ENCODE measurements around the gene NACC2.
"Not testable (repeated sequence)": the region's sequence is repeated elsewhere in the genome, so short reads cannot be mapped to it uniquely, and the experiment has no call there.

The NACC2 gene

DNA sequence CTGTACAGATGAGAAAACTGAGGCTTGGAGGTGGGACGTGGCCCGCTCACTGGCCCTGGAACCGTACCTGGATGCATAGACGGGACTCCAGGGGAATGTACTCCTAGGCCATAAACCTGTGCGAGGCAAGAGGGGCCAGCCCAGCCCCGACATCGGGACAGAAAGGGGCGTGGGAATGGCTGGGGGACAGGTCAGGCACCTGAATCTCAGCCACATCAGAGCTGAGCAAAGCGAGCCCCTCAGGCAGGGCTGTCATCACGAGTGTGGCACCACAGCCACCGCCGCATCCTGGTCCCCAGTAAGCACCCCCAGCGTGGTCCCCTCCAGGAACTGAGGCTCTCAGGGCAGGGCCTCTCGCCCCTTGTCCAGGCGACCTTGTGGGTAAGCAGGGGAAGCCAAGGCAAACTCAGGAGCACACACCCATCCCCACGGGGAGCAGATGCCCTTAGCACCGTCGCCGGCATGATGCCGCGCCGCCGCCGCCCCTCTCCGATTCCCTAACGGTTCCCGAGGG lies 16.5 kb downstream of the NACC2 start:
- Mint-ChIP-seq H3K27me3 (no peaks in the 10 kb centered on the region), H3K4me1 (ENCODE audit: low read depth) (peaks cover 15% of the 10 kb centered on the region), H3K36me3 (ENCODE audit: low read depth) (peaks cover 2% of the 10 kb centered on the region), H3K4me3 (no peak overlapping the region), H3K9me3 (no peaks in the 10 kb centered on the region), H3K27ac (no peak overlapping the region)
- DNase-seq, result no peak

DNA sequence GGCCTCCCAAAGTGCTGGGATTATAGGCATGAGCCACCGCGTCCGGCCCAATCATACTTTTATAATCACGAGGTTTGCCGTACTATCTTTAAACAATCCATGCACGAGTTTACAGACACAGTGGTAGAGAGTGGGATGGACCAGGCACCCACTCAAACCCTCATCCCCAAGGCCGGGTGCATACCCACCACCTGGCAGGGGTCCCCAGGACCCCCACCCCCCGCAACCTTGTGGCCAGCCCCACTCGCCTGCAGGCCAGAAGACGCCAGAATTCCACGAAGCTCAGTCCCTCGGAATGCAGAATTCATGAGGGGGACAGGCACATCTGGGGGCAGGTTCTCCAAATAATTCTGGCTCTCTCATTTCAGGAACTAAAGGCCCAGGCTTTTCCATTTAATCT lies 17.1 kb downstream of the NACC2 start:
- Mint-ChIP-seq H3K4me3 (no peak overlapping the region), H3K4me1 (ENCODE audit: low read depth) (peaks cover 15% of the 10 kb centered on the region)

DNA sequence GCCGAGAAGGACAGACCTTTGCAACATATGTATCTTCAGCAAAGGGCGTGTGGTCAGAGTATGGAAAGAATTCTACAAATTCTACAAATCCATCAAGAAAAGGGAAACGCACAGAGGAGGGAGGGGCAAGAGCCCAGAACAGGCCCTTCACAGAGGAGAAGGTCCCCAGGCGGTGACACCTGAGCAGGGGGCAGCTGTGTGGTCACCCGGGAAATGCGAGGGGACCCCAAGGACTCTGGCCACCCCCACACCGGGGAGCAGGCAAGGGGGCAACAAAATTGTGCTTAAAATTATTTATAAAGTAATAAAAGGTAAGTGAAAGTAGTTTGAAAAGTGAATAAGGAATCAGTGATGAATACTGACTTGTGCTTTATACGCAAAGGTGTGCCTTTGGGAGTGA lies 17.6 kb downstream of the NACC2 start:
- no peak overlapping the region for H3K4me3 Mint-ChIP-seq
- DNase-seq, result no peak
- peaks cover 15% of the 10 kb centered on the region for H3K4me1 Mint-ChIP-seq (ENCODE audit: low read depth)
- H3K27ac Mint-ChIP-seq, result no peak overlapping the region
- H3K36me3 Mint-ChIP-seq (ENCODE audit: low read depth), result peaks cover 2% of the 10 kb centered on the region
- no peaks in the 10 kb centered on the region for H3K9me3 Mint-ChIP-seq
- H3K27me3 Mint-ChIP-seq, result no peaks in the 10 kb centered on the region

More for the DNA sequence above, 17.1 kb downstream of the NACC2 start:
- Mint-ChIP-seq H3K27me3 (no peaks in the 10 kb centered on the region), H3K36me3 (ENCODE audit: low read depth) (peaks cover 2% of the 10 kb centered on the region), H3K9me3 (no peaks in the 10 kb centered on the region), H3K27ac (no peak overlapping the region)
- no peak for DNase-seq

DNA sequence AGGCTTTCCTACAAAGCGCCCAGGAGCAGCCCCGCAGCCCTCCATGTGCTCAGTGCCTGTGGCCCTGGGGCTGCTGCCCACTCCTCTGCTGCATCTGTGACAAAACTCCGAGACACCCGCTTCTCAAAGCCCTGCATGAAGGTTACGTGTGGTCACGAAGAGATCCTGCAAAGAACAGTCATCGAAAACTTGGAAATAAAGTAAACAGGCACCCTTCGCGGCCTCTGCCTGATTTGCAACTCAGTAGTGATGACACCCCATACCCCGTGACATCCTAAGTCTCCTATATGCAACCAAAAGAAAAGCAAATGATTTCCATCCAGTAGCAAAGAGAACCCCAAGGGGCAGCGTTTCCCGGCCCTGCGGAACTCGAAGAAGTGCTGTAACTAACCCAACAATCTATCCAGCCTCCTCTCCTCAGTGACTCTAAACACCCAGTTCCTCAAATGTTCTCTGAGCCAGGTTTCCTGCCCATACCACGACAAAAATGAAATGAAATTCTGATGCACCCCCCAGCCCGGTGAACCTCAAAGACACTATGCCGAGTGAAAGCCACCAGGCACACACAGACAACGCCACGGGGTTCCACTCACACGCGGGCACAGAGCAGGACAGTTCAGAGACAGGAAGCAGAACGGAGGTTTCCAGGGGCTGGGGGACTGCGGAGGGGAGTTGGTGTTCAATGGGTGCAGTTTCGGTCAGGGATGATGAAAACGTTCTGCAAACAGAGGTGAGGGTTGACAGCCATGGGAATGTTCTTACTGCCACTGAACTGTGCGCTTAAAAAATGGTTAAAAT lies 19.0 kb downstream of the NACC2 start:
- Mint-ChIP-seq H3K9me3 (no peaks in the 10 kb centered on the region), H3K27ac (peak overlapping the region; percentile 42), H3K4me3 (peak overlapping the region; percentile 37)

DNA sequence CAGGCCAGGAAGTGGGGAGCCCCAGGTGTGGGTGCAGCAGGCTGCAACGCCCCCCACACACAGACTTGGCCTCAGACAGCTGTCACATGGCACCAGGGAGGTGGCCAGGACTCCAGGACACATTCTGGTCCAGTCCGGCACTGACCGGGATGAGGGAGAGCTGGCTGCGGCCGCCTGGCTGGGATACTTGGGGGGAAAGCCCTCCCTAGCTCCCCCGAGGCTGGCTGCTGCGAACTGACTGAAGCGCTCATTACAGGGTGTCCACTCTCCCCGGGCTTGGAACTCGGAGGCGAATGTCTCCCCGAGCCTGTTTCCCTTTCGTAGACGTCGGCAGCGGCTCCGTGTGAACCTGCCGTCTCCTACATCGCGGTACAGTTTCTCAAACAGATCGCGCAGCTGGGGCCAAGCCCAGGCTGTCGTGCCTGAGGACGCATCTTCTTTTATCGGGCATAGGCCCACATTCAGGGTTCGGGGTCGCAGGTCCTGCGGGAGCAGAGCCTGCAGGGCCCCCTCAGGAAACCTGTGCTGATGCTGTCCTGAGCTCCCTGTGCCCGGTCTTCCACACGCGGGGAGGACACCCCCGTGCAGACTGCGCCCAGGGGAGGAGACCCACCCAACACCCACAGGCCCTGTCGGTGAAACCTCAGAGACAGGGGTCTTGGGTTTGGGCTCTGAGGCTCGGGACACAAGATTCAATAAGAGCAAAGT lies 19.8 kb downstream of the NACC2 start:
- Mint-ChIP-seq H3K9me3 (no peaks in the 10 kb centered on the region), H3K4me3 (no peak overlapping the region), H3K36me3 (ENCODE audit: low read depth) (peaks cover 2% of the 10 kb centered on the region), H3K27me3 (no peaks in the 10 kb centered on the region), H3K4me1 (ENCODE audit: low read depth) (peaks cover 15% of the 10 kb centered on the region), H3K27ac (no peak overlapping the region)
- DNase-seq, result no peak

More for the DNA sequence above, 19.0 kb downstream of the NACC2 start:
- Mint-ChIP-seq H3K27me3 (no peaks in the 10 kb centered on the region), H3K4me1 (ENCODE audit: low read depth) (peaks cover 15% of the 10 kb centered on the region), H3K36me3 (ENCODE audit: low read depth) (peaks cover 2% of the 10 kb centered on the region)
- DNase-seq, result no peak

DNA sequence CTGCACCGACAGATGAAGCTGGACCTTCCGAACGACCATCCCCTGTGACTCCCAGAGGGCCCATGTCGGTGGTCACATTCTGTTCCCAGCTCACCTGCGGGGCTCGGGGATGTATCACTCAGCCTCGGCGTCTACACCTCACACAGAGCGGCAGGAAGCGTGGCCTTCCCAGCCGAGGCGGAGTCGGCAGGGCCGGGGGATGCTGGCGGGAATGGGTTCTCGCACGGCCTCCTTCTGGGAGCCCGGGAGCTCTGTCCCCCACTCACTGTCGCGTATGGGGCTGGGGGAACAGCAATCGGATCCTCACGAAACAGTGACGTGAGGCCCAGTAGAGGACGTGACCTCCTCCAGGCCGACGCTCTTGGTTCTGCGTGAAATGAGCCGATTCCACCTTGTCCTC lies 20.4 kb downstream of the NACC2 start:
- Mint-ChIP-seq H3K9me3 (no peaks in the 10 kb centered on the region), H3K4me1 (ENCODE audit: low read depth) (peaks cover 15% of the 10 kb centered on the region), H3K27me3 (no peaks in the 10 kb centered on the region), H3K36me3 (ENCODE audit: low read depth) (peaks cover 2% of the 10 kb centered on the region), H3K27ac (no peak overlapping the region), H3K4me3 (no peak overlapping the region)
- no peak for DNase-seq

DNA sequence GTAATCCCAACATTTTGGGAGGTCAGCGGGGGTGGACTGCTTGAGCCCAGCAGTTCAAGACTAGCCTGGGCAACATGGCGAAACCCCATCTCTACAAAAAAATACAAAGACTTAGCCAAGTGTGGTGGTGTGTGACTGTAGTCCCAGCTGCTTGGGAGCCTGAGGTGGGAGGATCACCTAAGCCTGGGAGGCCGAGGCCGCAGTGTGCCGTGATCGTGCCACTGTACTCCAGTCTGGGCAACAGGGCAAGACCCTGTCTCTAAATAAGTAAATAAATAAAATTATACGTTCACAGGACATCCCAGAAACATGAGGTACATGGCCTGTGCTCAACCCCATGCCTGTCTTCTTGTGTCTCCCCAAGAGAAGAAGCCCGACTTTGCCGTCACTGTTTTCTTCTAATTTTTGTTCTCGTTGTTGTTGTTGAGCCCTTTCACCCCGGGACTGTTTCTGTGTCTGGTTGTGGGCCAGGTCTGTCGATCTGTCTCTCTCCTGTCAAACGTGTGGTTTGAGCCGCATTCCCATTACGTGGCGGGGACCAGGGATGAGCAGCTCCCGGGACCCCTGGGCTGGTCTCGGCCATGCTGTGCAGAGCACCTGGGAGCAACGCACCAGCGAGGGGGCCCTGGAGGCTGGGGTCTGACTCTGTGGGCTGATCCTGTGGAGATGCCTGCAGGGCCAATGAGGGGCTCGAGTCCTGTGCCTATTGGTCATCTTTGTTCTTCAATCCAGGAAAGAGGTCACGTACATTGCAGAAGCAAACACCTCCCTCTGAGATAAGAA lies 32.2 kb downstream of the NACC2 start:
- peaks cover 3% of the 10 kb centered on the region for H3K4me1 Mint-ChIP-seq (ENCODE audit: low read depth)
- no peak for DNase-seq
- no peaks in the 10 kb centered on the region for H3K27me3 Mint-ChIP-seq
- H3K27ac Mint-ChIP-seq, result no peak overlapping the region
- H3K36me3 Mint-ChIP-seq (ENCODE audit: low read depth), result peaks cover 13% of the 10 kb centered on the region
- H3K4me3 Mint-ChIP-seq, result no peak overlapping the region
- no peaks in the 10 kb centered on the region for H3K9me3 Mint-ChIP-seq

DNA sequence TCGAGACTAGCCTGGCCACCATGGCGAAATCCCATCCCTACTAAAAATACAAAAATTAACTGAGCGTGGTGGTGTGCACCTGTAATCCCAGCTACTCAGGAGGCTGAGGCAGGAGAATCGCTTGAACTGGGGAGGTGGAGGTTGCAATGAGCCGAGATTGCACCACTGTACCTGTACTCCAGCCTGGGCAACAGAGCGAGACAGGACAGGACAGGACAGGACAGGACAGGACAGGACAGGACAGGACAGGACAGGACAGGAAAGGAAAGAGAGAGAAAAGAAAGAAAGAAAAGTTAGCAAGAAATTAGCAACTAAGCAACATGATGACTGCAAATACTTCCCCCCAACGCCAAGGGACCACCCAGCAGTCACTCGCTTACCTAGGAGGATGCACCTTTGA lies 33.2 kb downstream of the NACC2 start:
- DNase-seq; H3K4me1 Mint-ChIP-seq (ENCODE audit: low read depth); H3K36me3 Mint-ChIP-seq (ENCODE audit: low read depth); H3K9me3 Mint-ChIP-seq; H3K4me3 Mint-ChIP-seq; H3K27ac Mint-ChIP-seq; H3K27me3 Mint-ChIP-seq: not testable (repeated sequence)

DNA sequence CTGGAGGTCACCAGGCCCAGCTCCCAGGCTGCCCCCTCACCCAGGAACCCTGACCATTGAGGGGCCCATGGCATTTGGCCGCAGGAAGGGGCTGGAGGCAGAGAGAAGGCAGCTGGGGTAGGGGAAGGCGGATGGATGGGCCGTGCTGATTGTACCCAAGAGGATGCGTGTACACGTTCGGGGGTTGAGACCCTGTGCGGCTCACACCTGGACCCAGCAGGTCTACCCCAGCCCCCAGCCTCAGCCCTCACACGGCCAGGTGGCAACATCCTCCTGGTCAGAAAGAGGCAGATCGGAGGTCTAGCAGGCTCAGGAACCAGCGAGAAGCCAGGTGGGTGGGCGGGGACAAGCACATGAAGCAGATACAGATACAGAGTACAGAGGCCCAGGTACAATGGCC lies 33.7 kb downstream of the NACC2 start:
- Mint-ChIP-seq H3K27ac (no peak overlapping the region), H3K36me3 (ENCODE audit: low read depth) (peaks cover 6% of the 10 kb centered on the region), H3K27me3 (no peaks in the 10 kb centered on the region), H3K4me1 (ENCODE audit: low read depth) (peaks cover 6% of the 10 kb centered on the region), H3K4me3 (no peak overlapping the region), H3K9me3 (no peaks in the 10 kb centered on the region)
- peak; percentile 20 for DNase-seq

DNA sequence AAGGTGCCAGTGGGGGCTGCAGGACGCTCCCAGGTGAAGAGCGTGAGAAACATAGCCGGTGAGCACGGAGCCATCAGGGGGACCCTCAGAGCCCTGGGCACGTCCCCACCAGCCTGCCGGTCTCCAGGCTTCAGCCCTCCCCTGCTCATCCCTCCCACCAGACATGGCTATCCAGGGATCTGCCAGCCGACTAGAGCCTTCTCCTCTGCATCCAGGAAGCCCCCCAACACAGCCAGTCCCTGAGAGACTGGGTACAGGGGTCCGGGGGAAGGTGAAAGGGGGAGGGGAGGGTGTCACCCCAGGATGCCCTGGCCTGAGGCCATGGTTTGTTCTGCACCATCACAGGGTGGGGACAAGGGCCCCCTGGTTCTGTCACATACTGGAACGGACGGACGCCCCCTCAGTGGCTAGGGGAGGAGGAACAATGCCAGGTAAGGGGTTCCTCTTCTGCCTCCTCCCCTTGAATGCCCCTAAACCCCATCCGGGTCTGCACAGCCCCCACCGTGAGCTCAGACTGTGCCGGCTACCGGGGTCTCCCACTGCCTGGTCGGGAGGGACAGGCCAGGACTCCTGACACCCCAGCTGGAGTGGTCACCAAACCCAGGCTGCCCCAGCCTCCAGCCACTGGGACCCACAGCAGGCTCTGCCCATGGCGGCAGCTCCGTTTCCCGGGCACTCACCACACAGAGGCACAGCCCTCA lies 34.3 kb downstream of the NACC2 start:
- DNase-seq, result peak; percentile 21
- Mint-ChIP-seq H3K27me3 (no peaks in the 10 kb centered on the region), H3K9me3 (no peaks in the 10 kb centered on the region), H3K4me3 (no peak overlapping the region), H3K4me1 (ENCODE audit: low read depth) (peaks cover 3% of the 10 kb centered on the region), H3K27ac (no peak overlapping the region), H3K36me3 (ENCODE audit: low read depth) (peaks cover 6% of the 10 kb centered on the region)

DNA sequence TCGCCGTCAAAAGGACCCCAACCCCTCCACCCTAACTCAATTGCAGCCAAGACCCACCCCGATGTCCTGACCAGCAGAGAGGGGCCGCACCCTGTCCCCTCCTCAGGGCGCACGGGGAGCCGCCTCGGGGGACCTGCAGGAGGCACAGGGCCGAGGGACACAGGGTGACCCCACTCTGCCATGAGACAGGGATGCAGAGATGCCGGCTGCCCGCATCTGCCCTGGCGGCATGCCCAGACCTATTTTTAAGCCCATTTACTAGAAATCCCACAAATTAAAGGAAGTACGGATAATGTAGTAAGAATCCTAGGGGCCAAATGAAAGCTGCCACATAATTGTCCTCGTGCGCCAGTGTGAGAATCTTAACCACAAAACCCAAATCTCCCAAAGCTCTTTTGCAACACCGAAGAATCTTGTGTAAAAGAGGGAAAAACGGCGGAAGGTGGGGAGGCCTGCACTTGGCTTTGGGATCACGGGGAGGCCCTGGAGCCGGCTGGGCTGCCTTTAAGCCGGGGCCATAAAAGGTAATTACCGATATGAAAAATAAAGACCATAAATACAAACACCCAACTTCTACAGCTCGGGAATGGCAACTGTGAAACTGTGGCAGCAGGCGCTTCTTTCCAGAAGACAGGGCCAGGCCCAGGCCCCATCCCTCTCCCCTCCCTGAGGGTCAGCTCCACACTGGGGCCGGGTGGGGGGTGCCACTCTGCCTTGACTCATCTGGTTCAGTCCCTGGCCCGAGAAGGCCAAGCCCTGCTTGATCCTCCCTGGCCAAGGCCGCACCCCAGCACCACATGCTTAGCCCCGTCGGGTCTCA lies 35.0 kb downstream of the NACC2 start:
- H3K27me3 Mint-ChIP-seq, result peaks cover 5% of the 10 kb centered on the region
- no peaks in the 10 kb centered on the region for H3K9me3 Mint-ChIP-seq
- no peak overlapping the region for H3K4me3 Mint-ChIP-seq
- H3K27ac Mint-ChIP-seq, result no peak overlapping the region
- H3K4me1 Mint-ChIP-seq (ENCODE audit: low read depth), result peaks cover 8% of the 10 kb centered on the region
- peaks cover 6% of the 10 kb centered on the region for H3K36me3 Mint-ChIP-seq (ENCODE audit: low read depth)
- DNase-seq, result peak; percentile 22

DNA sequence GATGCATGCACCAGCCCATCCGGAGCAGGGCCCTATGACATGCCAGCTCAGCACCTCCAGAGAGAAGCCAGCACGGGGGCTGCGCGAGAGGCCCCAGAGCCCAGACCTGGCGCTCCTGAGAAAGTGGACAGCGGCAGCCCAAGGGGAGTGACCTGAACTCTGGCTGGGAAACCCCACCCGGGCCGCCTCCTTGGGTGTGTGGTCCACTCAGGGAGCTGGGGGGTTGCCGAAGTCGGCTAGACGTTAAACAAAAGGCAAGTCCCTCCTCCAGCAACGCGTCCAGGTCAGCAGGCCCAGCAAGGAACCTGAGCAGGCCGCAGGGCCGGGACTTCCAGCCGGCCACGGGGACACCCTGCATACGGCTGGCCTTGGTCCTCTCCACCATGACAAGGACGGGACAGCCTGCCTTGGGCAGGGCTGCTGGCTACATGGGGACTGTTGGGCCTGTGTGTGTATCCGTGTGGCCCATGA lies 35.7 kb downstream of the NACC2 start:
- peak; percentile 23 for DNase-seq
- peaks cover 5% of the 10 kb centered on the region for H3K27me3 Mint-ChIP-seq
- no peak overlapping the region for H3K4me3 Mint-ChIP-seq
- no peak overlapping the region for H3K27ac Mint-ChIP-seq
- H3K4me1 Mint-ChIP-seq (ENCODE audit: low read depth), result peaks cover 10% of the 10 kb centered on the region
- peaks cover 6% of the 10 kb centered on the region for H3K36me3 Mint-ChIP-seq (ENCODE audit: low read depth)
- H3K9me3 Mint-ChIP-seq, result no peaks in the 10 kb centered on the region

DNA sequence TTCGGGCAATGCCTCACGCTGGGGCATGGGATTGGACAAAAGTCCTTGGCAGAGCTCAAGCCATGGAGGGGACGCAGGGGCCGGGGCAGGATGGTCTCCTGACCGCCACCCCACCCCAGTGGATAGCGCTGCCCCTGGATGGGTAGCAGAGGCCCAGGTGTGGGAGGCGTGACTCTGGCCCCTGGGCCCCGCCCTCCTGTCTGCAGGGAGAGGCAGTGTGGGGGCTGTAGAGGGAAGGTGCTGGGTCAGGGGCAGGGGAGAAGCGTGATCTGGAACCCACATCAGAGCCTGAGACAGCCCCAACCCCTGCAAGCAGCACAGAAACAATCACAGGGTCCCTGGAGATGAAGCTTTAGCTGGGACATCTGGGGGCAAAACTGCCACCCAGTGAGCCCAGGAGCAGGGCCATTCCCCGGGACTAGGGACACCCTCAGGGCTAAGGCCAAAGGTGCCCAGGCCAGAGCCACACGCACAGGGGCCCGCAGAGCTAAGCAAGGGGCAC lies 36.2 kb downstream of the NACC2 start:
- Mint-ChIP-seq H3K36me3 (ENCODE audit: low read depth) (peaks cover 5% of the 10 kb centered on the region), H3K27ac (no peak overlapping the region), H3K27me3 (peaks cover 5% of the 10 kb centered on the region), H3K4me3 (no peak overlapping the region), H3K4me1 (ENCODE audit: low read depth) (peaks cover 10% of the 10 kb centered on the region), H3K9me3 (no peaks in the 10 kb centered on the region)
- peak; percentile 3 for DNase-seq

Measured in activated T-cell treated with anti-CD3 and anti-CD28 coated beads, Interleukin-2, amount 50 U/mL, for 24 hours (primary cell).